Brain microvascular endothelial cell (primary cell): ENCODE measurements around the gene QSOX2.

Experiments used
- DNase-seq: peaks from one replicate; pipeline ENCODE4 v3.0.0-alpha.2; 2020
- H3K27ac ChIP-seq: fragments of 250-450 bp; sonication (Bioruptor Pico); 2 replicates; pipeline ENCODE4 v1.5.1; 2020; ENCODE audit warnings: mild to moderate bottlenecking, moderate library complexity
- H3K27me3 ChIP-seq: fragments of 250-450 bp; sonication (Bioruptor Pico); replicated peaks from 2 replicates; pipeline ENCODE4 v1.5.1; 2020; ENCODE audit warnings: mild to moderate bottlenecking
- H3K36me3 ChIP-seq: fragments of 250-450 bp; sonication (Bioruptor Pico); replicated peaks from 2 replicates; pipeline ENCODE4 v1.5.1; 2020; ENCODE audit warnings: mild to moderate bottlenecking
- H3K4me3 ChIP-seq: 2 replicates; pipeline ENCODE4 v1.5.1; 2011; ENCODE audit warnings: low read depth, mild to moderate bottlenecking, control low read depth, low read length, moderate library complexity
- in situ Hi-C: cut with HindIII; loops from 2 replicates; pipeline ENCODE4 v1.10.0; 2017; ENCODE audit warnings: low sequenced_read_pairs, low pct_ligation_motif_present
- TF ChIP-seq, protein P1 (sequence below): IDR thresholded peaks from 2 replicates; pipeline ENCODE4 v1.5.1; 2011; ENCODE audit warnings: low read depth, mild to moderate bottlenecking, moderate library complexity, low read length, control low read depth, inconsistent platforms; ENCODE audit errors: missing control alignments

The QSOX2 gene

GRCh38 chr9:136292026-136292538, 46.5 kb upstream of the QSOX2 start:
- TF ChIP-seq, protein P1, sequence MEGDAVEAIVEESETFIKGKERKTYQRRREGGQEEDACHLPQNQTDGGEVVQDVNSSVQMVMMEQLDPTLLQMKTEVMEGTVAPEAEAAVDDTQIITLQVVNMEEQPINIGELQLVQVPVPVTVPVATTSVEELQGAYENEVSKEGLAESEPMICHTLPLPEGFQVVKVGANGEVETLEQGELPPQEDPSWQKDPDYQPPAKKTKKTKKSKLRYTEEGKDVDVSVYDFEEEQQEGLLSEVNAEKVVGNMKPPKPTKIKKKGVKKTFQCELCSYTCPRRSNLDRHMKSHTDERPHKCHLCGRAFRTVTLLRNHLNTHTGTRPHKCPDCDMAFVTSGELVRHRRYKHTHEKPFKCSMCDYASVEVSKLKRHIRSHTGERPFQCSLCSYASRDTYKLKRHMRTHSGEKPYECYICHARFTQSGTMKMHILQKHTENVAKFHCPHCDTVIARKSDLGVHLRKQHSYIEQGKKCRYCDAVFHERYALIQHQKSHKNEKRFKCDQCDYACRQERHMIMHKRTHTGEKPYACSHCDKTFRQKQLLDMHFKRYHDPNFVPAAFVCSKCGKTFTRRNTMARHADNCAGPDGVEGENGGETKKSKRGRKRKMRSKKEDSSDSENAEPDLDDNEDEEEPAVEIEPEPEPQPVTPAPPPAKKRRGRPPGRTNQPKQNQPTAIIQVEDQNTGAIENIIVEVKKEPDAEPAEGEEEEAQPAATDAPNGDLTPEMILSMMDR = no peak
- in situ Hi-C loops = no loop called here
- Histone ChIP-seq H3K4me3 (no peak overlapping the region), H3K27me3 (no peaks in the 10 kb centered on the region), H3K36me3 (no peaks in the 10 kb centered on the region), H3K27ac (no peak overlapping the region)
- no peak for DNase-seq

DNA sequence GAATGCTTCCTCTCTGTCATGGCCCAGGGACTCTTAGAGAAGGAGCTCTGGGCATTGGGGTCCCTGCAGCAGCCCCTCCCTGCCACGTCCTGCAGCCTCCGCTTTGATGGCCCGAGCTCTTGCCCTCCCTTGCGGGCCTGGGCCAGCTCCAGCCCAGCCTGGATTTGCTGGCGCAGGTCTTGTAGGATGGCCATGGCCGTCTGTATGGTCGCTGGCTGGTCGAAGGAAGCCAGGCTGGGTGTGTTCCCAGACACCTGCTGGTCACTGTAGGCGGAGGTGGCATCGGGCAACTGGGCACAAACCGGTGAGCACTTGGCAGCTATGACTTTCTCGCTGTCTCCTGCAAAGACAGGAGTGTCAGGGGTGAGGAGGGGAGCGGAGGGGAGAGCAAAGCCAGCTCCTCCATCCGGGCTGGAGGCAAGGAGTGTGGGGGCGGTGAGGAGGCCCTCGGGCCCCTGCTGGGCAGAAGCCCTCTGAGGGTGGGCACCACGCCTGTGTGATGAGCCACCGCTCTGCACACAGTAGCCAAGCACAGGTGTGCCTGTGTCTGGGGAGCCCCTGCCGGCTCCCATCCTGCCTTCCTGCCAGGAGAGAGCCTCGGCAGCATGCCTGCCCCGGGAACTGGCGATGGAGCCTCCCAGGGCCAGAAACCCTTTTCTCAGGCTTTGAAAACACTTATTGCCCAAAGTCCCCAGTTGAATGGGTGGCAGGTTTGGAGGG, 45.9 kb upstream of the QSOX2 start:
- Histone ChIP-seq H3K4me3 (no peak overlapping the region), H3K27me3 (no peaks in the 10 kb centered on the region), H3K36me3 (no peaks in the 10 kb centered on the region), H3K27ac (no peak overlapping the region)
- no peak for DNase-seq
- TF ChIP-seq, protein P1 = no peak
- in situ Hi-C loops = no loop called here

GRCh38 chr9:136290508-136291000, 44.9 kb upstream of the QSOX2 start:
- Histone ChIP-seq H3K27me3 (peaks cover 2% of the 10 kb centered on the region), H3K36me3 (no peaks in the 10 kb centered on the region), H3K4me3 (no peak overlapping the region), H3K27ac (no peak overlapping the region)
- in situ Hi-C loops = no loop called here
- TF ChIP-seq, protein P1 = no peak
- no peak for DNase-seq

DNA sequence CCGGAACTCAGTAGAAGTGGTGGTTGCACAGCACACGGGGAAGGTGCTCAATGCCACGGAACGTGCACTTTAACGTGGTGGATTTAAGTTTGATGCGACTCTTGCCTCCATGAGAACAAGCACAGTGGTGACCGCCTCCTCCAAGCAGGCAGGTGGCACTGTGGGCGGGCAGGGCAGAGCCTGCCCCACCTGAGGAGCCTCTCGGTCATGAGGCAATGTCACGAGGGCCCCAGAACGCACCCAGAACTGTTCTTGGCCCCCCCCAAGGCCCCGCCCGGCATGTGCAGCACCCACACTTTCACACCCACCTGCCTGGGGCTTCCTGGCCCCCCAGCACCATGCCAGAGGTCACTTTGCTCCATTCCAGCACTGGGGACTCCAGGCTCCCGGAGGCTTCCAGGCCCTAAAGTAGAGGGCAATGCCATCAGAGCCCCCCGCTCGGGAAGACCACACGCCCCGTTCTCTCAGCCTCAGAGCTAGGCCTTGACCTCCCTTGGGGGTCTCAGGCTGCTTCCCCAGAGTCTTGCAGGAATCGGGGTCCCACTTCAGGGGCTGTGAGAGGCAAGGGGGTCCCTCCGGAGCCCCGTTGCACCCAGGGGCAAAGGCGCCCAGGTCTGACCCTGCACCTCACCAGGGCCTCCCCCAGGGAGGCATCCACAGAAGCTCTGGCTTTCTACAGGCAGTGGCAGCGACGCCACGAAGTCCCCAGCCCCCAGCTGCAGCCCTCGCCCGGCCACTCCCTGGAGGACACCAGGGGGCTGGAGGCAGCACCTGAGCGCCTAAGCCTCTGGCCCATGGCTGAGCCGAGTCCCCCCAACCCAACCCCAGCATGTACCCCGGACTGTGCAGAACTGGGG, 44.3 kb upstream of the QSOX2 start:
- Histone ChIP-seq H3K36me3 (no peaks in the 10 kb centered on the region), H3K27me3 (peaks cover 2% of the 10 kb centered on the region), H3K27ac (no peak overlapping the region), H3K4me3 (no peak overlapping the region)
- in situ Hi-C loops = no loop called here
- no peak for DNase-seq
- TF ChIP-seq, protein P1 = no peak

DNA sequence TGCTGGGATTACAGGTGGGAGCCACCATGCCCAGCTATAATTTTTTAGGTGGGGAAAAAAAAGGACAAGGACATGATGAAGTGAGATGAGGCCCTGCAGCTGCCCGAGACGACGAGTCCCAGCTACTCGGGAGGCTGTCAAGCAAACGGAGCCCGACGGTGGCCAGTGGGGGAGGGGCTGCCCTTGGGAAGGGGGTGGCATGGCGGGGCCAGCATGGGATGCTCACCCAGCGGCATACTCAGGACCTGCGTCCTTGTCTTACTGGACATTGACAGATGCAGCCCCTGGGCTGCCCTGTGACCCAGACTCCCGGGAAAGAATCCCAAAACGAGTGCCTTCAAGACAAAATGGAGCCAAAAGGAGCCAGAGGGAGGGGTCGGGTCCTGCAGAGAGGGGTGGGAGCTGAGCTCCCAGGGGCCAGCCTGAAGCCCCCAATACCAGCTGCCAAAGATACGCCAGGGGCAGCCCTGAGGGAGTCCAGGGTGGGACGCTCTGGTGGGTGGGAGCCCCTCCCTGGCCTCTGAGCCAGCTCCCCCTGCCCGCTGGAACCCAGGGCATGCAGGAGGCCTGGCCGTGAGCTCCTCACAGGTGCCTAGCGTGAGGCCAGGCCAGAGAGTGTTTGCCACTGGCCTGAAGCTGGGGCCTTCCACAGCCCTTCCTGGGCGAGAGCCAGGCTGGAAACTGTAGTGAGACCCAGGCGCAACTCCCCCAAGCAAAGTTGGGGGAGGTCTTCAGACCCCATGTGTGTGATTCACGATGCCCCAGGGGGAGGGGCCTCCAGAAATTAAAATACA, 42.5 kb upstream of the QSOX2 start:
- TF ChIP-seq, protein P1 = no peak

More for the DNA sequence above, 42.5 kb upstream of the QSOX2 start:
- H3K27ac ChIP-seq = no peak overlapping the region
- in situ Hi-C loops = no loop called here
- no peaks in the 10 kb centered on the region for H3K36me3 ChIP-seq
- peaks cover 2% of the 10 kb centered on the region for H3K27me3 ChIP-seq
- DNase-seq = no peak
- no peak overlapping the region for H3K4me3 ChIP-seq
